Stimulated activated CD4-positive, alpha-beta T cell treated with anti-CD3 and anti-CD28 coated beads, Interleukin-4, amount 100 ng/mL, for 1 hour (primary cell): Measurements from ENCODE around the gene LRP3.
"Not testable (repeated sequence)": the region's sequence is repeated elsewhere in the genome, so short reads cannot be mapped to it uniquely, and the experiment has no call there.

ENCODE experiments used
- DNase-seq: peaks from one replicate; pipeline ENCODE4 v3.0.0-alpha.2; 2020

LRP3 gene

DNA sequence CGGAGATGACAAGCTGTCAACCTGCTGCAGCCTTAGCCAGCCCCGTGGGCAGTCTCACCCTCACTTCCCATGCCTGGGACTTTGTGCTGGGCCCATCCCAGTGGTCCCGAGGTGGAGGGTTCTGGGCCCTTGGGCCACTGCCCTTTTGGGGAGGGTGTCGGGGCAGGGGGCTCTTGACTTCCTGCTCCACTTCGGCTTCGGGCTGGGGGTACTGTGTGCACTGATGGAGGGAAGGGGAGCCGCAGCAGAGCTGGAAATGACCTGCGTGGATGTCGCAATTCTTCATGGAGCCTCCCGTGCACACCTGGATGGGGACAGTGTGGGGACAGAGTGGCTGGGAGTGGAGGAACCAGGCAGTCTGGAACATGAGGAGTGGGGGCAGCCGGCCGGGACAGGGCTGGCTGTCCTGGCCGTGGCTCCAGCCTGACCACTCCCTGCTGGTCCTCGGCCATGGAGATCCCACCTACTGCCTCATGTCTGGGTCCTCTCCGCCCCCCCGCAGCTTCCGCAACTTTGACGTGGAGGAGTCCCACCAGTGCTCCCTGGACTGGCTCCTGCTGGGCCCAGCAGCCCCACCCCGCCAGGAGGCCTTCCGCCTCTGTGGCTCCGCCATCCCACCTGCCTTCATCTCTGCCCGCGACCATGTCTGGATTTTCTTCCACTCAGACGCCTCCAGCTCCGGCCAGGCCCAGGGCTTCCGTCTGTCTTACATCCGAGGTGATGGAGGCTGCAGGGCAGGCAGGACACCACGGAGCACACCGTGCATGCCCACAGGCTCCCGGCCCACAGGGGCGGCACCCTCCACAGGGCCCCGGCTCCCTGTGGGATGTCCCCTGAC, 10.2 kb downstream of the LRP3 start:
- no peak for DNase-seq

DNA sequence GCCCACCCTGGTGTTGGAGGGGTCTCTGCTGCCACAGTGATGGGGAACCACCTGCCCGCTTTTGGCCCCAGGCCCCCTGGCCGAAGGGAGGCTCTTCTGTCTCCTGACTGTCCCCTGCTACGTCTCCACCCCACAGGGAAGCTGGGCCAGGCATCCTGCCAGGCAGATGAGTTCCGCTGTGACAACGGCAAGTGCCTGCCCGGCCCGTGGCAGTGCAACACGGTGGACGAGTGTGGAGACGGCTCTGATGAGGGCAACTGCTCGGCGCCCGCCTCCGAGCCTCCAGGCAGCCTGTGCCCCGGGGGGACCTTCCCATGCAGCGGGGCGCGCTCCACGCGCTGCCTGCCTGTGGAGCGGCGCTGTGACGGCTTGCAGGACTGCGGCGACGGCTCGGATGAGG, 11.0 kb downstream of the LRP3 start:
- no peak for DNase-seq

DNA sequence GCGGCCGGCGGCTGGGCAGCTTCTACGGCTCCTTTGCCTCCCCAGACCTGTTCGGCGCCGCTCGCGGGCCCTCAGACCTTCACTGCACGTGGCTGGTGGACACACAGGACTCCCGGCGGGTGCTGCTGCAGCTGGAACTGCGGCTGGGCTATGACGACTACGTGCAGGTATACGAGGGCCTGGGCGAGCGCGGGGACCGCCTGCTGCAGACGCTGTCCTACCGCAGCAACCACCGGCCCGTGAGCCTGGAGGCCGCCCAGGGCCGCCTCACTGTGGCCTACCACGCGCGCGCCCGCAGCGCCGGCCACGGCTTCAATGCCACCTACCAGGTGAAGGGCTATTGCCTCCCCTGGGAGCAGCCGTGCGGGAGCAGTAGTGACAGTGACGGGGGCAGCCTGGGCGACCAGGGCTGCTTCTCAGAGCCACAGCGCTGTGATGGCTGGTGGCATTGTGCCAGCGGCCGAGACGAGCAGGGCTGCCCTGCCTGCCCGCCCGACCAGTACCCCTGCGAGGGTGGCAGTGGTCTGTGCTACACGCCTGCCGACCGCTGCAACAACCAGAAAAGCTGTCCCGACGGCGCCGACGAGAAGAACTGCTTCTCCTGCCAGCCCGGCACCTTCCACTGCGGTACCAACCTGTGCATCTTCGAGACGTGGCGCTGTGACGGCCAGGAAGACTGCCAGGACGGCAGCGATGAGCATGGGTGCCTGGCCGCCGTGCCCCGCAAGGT, 11.6 kb downstream of the LRP3 start:
- no peak for DNase-seq

DNA sequence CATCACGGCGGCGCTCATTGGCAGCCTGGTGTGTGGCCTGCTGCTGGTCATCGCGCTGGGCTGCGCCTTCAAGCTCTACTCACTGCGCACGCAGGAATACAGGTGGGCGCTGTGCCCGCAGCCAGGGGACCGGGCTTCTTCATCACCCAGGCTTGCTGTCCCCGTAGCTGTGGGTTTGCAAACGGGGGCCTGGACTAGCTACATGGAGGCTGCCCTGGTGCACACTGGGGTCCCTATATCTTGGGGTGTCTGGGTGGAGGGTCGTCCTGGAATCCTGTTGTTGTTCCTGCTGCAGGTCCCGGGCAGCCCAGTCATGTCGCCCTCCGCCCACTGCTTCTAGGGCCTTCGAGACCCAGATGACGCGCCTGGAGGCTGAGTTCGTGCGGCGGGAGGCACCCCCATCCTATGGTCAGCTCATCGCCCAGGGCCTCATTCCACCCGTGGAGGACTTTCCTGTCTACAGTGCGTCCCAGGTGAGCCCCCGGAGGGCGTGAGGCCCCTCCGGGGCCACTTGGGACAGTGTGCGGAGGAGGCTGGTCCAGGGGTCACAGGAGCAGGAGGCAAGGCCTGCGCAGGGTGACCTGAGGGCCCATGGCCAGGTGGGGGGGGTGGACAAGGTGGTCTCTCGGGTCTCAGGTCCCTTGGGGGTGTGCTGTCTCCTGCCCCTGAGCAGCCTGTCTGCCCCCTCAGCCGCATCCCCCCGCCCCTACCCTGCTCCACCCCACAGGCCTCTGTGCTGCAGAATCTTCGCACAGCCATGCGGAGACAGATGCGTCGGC, 12.3 kb downstream of the LRP3 start:
- no peak for DNase-seq

DNA sequence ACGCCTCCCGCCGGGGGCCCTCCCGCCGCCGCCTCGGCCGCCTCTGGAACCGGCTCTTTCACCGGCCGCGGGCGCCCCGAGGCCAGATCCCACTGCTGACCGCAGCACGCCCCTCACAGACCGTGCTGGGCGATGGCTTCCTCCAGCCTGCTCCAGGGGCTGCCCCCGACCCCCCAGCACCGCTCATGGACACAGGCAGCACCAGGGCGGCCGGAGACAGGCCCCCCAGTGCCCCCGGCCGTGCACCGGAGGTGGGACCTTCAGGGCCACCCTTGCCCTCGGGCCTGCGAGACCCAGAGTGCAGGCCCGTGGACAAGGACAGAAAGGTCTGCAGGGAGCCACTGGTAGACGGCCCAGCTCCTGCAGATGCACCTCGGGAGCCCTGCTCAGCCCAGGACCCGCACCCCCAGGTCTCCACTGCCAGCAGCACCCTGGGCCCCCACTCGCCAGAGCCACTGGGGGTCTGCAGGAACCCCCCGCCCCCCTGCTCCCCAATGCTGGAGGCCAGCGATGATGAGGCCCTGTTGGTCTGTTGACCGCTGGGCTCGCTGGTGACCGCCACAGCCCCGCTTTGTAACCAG, 13.0 kb downstream of the LRP3 start:
- DNase-seq: no peak

DNA sequence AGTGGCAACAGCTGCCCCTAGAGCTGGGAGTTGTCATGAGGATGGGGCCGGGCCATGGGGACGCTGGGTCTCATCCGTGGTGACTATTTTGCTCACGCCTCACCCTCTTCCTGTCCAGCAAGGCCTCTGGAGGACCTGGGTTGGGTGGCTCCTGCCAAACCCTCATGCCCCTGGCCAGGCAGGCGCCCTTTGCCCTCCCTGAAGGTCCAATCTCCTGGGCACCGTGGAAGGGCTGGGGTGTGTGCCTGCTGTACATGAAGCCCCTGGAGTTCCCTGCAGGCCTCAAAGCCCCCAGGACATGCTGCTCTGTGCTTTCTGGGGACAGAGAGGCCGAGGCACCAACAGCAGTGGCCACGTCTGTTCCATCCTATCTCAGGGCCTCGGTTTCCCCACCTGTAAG, 13.8 kb downstream of the LRP3 start:
- no peak for DNase-seq

DNA sequence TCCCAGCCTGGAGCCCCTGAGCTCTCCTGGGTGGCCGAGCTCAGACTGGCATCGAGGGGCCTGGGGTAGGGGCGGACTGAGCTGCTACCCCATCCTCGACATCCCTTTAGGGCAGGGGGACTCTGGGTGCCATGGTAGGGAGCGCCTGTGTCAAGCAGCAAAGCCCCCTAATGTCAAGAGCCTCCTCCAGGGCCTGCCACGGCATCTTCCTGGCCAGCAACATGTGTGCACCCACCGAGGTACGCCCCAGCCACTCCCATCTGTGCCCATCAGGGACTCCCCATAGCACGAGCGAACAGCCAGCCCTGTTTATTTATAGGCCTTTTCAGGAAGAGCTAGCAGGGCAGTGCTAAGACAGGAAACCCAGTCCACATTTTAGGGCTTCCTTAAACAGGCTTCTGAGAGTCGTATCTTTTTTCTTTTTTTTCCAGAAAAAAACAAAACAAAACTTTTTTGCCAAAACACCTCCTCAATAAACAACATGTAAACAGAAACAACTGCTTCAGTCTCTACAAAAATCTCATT, 14.3 kb downstream of the LRP3 start:
- DNase-seq: no peak

DNA sequence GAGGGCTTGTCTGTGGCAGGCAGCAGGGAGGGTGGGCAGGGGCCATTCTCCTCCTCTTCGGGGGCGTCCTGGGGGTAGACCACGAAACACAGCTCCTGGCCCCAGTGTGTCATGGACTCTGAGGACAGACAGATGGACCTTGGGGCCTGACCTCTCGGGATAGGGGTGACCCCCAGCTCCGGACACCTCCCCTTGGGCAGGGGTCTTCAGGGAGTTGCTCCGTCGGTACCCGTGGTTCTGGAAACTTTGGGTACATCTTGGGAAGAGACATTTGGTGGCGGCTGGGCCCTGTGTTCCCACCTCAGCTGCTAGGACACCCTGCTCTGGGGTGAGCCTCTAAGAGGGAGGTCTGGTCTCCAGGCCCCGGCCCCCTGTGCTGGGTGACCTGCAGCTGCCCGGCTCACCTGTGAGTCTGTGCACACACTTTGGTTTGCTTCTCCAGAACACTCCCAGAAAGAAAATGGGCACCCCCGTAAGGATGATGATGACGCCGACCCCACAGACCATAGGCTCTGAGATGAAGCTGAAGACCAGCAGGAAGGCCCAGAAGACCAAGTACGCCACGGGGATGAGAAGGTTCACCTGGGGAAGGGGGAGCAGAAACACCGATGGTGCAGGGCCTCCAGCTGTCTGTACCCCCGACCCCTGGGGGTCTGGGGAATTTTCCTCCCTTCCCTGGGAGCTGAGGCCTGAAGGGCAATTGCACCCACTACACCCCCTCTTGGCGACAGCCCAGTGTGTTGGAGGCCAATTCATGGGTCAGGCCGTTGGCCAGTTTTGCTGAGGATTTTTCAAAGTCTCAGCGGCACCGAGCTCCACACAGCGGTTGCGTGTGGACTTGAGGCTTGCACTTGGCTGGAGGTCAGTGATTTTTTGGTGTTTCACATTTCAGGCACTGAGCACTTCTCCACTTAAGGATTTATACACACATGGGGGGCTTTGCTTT, 15.0 kb downstream of the LRP3 start:
- no peak for DNase-seq

DNA sequence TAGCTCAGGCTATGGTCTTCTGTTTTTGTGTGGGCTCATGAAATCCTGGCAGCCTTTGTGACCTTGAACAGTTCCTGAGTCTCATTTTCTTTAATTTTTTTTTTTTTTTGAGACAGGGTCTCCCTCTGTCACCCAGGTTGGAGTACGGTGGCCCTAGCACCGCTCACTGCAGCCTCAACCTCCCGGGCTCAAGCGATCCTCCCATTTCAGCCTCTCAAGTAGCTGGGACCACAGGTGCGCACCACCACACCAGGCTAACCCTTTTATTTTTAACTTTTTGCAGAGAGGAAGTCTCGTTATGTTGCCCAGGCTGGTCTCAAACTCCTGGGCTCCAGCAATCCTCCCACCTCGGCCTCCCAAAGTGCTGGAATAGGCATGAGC, 15.7 kb downstream of the LRP3 start:
- not testable (repeated sequence) for DNase-seq

DNA sequence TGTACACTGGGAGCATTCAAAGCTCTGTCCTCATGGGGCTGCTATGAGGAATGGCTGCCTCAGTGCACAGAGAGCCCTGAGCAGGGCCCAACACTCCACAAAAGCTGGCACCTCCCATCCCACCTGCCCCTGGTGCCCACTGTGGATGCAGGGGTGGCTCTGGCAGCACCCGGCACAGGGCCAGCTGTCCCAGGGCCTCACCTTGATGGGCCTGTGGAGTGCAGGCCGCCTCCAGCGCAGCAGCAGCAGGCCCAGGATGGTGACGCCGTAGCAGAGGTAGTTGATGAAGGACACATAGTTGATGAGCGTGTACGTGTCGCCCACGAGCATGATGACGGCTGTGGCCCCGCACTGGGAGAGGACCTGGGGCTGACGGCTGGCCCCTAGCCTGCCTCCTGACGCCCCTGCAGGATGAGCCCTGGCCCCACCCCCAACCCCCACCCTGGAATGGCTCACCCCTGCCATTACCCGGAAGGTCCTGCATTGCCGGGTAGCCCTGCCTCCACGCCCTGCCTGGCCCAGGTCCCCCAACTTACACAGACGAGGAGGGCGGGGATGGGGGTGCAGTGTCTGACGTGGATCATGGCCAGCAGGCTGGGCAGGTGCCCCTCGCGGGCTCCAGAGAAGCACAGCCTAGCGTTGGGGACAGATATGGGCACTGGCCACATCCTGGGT, 16.3 kb downstream of the LRP3 start:
- no peak for DNase-seq

DNA sequence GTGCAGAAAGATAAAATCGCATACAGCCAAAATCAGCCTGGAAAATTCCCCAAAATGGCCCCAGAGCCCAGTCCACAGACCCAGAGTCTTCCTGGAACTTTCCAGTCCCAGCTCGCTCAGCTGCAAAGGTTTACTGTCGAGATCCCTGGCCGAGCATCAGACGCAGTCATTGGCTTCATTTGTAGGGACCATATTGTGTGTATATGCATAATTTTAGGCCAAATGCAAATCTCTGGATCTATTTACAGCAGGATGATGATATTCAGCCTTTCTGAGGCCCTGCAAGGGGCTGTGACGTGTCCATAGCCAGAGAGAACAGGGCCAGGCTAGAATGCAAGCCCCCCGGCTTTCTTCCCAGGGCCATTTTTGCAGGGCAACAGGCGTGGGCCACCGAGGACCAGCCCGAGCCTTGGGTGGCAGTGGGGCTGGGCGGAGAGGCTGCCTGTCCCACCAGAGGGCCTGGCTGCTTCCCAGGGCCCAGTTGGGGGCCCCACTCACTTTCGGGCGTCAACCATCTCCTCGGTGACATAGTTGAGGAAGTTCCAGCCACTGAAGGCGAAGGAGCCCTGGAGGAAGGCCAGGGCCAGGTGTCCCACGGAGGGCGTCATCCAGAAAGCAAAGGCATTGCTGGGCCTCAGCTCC, 17.8 kb downstream of the LRP3 start:
- no peak for DNase-seq

DNA sequence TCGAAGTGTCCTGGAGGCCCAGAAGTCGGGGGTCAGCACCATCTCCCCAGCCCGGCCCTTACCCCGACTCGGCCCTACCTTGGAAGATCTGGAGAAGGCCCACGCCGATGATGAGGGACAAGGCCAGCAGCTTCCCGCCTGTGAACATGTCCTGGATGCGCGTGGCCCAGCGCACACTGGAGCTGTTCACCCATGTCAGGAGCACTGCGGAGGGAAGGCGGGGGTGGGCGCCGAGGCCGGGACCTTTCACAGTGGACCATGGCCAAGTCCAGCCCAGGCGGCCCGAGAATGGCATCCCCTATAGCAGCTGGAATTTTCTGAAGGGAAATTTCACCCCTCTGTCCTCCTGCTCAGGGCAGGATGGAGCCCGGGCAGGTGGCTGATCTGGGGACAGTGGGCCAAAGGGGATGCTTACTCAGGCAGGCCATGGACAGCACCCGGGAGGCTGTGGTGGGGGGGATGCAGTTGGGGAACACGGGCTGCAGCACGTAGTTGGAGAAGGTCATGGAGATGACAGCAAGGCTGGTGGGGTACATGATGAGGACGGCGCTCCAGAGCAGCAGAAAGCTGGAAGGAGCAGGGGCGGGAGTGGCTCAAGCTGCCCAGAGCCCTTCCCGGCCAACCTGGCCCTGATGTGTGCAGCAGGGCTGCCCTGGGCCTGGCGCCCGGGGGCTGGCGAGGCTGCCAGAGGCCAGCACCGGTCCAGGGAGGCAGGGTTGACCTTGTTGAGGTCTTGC, 18.5 kb downstream of the LRP3 start:
- DNase-seq: no peak

DNA sequence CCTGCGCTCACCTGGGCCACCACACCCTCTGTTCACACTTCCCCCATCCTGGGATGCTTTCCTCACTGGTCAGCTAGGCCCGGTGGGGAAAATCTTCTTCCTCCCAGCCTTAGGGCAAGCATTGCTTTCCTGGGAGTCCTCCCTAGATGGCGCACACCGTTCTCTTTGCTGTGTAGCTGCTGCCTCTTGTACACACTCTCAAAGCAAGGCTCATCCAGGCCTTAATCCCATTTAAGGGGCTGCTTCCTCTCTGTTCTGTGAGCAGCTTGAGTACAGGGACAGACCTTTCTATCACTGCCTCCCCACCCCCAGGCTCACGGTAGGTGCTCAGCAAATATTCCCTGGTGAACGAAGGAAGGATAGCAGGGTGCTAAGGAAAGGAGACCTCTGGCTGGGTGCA, 20.5 kb downstream of the LRP3 start:
- no peak for DNase-seq

DNA sequence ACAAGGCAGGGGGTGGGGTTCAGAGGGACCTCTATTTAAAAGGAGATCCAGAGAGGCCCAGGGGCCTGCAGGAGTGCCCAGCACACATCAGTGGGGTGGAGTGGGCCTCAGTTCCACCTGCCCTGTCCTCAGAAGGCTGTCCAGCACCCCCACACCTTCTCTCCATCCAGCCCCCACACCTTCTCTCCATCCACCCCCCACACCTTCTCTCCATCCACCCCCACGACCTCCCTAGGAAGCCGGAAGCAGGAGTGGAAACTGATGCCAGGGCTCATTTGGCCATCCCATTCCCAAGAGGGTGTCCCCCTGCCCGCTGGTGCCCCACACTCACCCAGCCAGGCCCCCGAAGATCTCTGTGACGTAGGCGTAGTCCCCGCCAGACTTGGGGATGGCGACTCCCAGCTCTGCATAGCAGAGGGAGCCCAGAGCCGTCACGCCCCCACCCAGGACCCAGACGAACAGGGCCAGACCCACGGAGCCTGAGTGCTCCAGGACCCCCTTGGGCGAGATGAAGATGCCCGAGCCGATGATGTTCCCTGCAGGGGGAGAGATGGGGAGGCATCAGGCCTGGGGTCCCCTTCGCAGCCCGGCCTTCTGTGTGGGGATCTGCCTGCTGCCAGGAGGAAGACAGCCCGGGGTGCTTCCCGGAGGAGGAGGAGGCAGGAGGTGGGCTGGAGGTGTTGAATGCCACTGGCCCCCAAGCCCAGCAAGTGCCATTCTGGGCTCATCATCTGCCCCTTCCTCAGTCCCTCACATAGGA, 21.5 kb downstream of the LRP3 start:
- DNase-seq: no peak

DNA sequence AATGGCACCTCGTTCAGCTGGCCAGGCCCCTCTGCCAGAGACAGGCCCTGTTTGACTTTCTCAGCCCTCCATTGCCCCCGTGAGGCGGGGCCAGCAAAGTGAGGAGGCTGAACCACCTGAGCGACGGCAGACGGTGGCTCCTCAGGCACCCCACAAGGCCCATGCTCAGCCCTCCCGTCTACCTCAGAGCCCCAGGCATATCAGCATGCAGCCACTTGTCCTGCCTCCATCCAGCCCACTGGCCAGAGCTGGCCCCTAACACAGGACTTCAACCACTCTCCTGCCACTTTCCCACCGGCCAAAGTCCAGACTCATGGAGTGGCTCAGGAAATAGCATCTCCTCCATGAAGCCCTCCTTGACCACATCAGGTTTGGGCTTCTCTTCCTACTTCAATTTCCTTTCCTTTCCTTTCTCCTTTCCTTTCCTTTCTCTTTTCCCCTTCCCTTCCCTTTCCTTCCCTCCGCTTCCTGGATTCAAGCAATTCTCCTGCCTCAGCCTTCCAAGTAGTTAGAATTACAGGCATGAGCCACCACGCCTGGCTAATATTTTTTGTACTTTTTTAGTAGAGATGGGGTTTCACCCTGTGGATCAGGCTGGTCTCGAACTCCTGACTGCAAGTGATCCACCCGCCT, 22.2 kb downstream of the LRP3 start:
- DNase-seq: no peak

DNA sequence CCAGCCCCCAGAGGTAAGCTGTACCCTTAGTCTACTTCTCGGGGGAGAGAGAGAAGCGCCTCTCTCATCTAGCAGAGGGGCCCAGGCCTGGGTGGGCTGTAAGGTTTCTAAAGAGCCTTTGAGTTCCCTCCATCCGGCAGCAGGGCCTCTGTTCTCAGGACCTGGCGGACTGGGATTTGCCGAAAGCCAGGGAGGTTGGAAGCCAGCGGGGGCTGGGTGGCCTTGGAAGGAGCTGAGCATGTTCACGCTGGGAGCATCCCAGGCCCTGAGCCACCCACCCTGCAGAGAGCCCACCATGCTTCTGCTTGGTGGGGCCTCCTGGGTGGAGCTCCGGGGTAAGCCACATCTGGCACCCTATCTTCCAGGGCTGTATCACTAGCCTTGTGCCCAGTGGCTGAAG, 23.8 kb downstream of the LRP3 start:
- no peak for DNase-seq

DNA sequence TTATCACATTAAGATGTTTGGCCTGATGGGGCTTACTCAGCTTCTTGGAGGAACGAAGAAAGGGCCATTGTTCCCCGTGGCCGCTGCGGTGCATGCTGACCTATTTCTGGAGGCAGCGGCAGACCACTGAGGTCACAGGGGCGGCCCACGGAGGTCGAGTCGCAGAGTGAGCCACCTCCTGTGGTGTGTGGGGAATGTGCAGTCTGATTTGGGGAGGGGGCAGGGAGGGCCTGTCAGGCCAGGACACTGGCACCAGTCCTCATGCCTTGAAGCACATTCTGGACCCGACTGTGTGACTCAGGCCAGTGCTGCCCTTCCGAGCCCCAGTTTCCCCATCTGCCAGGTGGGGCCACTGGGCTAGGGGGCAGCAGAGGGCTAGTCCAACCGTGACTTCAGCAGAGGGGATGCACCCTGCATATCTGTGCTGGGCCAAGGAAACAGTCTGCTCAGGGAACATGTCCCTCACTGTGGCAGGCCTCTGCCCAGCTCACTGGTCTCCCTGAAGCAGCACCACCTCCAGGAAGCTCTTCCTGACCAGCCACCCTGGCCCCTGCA, 25.2 kb downstream of the LRP3 start:
- DNase-seq: no peak

DNA sequence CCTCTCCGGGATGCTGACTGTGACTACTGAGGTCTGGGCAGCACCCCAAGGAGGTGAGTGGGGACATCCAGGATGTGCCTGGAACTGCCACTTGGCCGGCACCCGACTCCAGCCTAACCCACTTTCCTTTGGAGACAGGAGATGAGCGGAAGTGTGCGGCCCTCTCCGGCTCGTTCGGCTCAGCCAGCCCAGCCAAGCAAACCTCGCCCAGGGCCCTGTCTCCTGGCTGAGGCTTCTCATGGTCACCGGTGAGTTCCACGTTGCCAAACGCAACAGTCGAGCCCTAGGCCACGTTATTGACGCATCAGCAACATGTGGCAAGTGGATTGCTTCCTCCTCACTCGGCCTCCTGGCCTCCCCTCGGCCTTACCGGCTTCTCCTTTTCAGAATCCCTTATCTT, 26.0 kb downstream of the LRP3 start:
- DNase-seq: no peak
